SJSA1 (cell line): ENCODE results near the gene FEN1. TPM values are rescaled to one million over a fixed set of nuclear protein-coding genes. Genes with fewer than 3 reads are reported as not detected.

Source experiments
- DNase-seq, 2 experiments: peaks; one replicate each; pipeline ENCODE4 v3.0.0-alpha.2; 2015 to 2020; ENCODE audit warnings: low spot score in 2 of 2, low read depth in 1 of 2
- H3K27ac ChIP-seq: fragments of 250-450 bp; sonication (Bioruptor Pico); 2 replicates; pipeline ENCODE4 v1.5.1; 2020; ENCODE audit warnings: mild to moderate bottlenecking, moderate library complexity
- H3K27me3 ChIP-seq: fragments of 250-450 bp; sonication (Bioruptor Pico); replicated peaks from 2 replicates; pipeline ENCODE4 v1.5.1; 2020; ENCODE audit warnings: mild to moderate bottlenecking, moderate library complexity
- H3K36me3 ChIP-seq: fragments of 250-450 bp; sonication (Bioruptor Pico); 2 replicates; pipeline ENCODE4 v1.5.1; 2020; ENCODE audit warnings: mild to moderate bottlenecking
- H3K4me1 ChIP-seq: fragments of 250-450 bp; sonication (Bioruptor Pico); replicated peaks from 2 replicates; pipeline ENCODE4 v1.6.1; 2021; ENCODE audit warnings: mild to moderate bottlenecking
- H3K4me3 ChIP-seq: fragments of 250-450 bp; sonication (Bioruptor Pico); 2 replicates; pipeline ENCODE4 v1.5.1; 2020; ENCODE audit warnings: mild to moderate bottlenecking
- H3K9me3 ChIP-seq: fragments of 250-450 bp; sonication (Bioruptor Pico); replicated peaks from 2 replicates; pipeline ENCODE4 v1.5.1; 2020; ENCODE audit warnings: mild to moderate bottlenecking
- total RNA-seq: library from RNA; depleted of rRNA; stranded (reverse); fragments of >200 nt; shearing (Covaris generic); gene quantifications from 2 replicates; pipeline ENCODE4 v1.2.3, GENCODE V29; 2014

The FEN1 gene
- total RNA-seq, 1 experiment from 2014 or later = 185 TPM

GRCh38 chr11:61763930-61764605, 28.6 kb upstream of the FEN1 start:
- Histone ChIP-seq H3K27me3 (no peaks in the 10 kb centered on the region), H3K9me3 (no peaks in the 10 kb centered on the region), H3K4me1 (peaks cover 19% of the 10 kb centered on the region), H3K27ac (no peak overlapping the region), H3K36me3 (no peaks in the 10 kb centered on the region), H3K4me3 (no peak overlapping the region)
- no peak for DNase-seq

GRCh38 chr11:61764606-61765260, 28.0 kb upstream of the FEN1 start:
- Histone ChIP-seq H3K4me3 (no peak overlapping the region), H3K27ac (no peak overlapping the region), H3K36me3 (no peaks in the 10 kb centered on the region), H3K9me3 (no peaks in the 10 kb centered on the region), H3K27me3 (no peaks in the 10 kb centered on the region), H3K4me1 (peaks cover 25% of the 10 kb centered on the region)
- no peak for DNase-seq

- H3K4me3 ChIP-seq = no peak overlapping the region
- no peak overlapping the region for H3K27ac ChIP-seq
- no peaks in the 10 kb centered on the region for H3K27me3 ChIP-seq
- H3K9me3 ChIP-seq = no peaks in the 10 kb centered on the region
- H3K36me3 ChIP-seq = no peaks in the 10 kb centered on the region
- H3K4me1 ChIP-seq = peaks cover 29% of the 10 kb centered on the region
- DNase-seq = no peak
Measured at GRCh38 chr11:61765550-61766253, 27.0 kb upstream of the FEN1 start.

- Histone ChIP-seq H3K9me3 (no peaks in the 10 kb centered on the region), H3K4me1 (peaks cover 29% of the 10 kb centered on the region), H3K27me3 (no peaks in the 10 kb centered on the region), H3K4me3 (no peak overlapping the region), H3K36me3 (no peaks in the 10 kb centered on the region), H3K27ac (no peak overlapping the region)
- no peak for DNase-seq
Measured at GRCh38 chr11:61766353-61766841, 26.3 kb upstream of the FEN1 start.

- Histone ChIP-seq H3K27ac (no peak overlapping the region), H3K27me3 (no peaks in the 10 kb centered on the region), H3K4me1 (peaks cover 29% of the 10 kb centered on the region), H3K4me3 (no peak overlapping the region), H3K9me3 (no peaks in the 10 kb centered on the region), H3K36me3 (no peaks in the 10 kb centered on the region)
- DNase-seq = no peak
Measured at GRCh38 chr11:61768376-61769076, 24.2 kb upstream of the FEN1 start.

DNA sequence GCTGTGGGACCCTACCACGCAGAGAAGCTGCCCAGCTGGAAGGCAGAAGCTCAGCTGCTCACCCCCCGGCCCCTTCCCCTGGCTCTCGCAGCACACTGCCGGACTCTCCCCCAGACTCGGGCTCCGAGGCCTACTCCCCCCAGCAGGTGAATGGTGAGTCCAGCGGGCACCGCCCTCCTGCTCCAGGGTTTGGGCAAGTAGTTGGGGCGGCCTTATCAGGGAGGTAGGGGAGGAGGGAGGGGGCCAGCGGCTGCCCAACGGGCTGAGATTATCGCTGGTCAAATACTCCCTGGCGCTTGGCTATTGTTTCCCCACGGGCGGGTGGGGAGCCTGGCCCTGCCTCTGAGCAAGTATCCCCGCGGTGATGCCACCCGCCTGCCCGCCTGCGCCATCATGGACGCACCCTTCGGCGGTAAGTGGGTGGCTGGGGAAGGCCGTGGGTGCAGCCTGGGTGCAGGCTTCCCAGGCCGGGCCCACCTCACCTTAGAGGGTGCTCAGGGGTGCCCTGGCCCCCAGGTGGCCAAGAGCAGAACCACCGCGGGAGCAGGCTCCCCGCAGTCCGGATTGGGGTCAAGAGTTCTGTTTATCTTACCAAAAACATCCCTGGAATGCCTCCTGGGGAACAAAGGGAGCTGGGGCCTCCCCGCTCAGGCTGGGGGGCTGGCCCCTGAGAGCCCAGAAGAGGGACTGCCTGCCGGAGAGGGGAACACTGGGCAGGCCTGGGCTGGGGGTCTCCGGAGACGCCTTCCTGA, 23.4 kb upstream of the FEN1 start:
- peak in 1 of 2 experiments; percentile 58 for DNase-seq
- peaks cover 29% of the 10 kb centered on the region for H3K4me1 ChIP-seq
- H3K27ac ChIP-seq = peak overlapping the region; percentile 20; the same call in 1 of the 2 replicates
- H3K27me3 ChIP-seq = no peaks in the 10 kb centered on the region
- H3K9me3 ChIP-seq = no peaks in the 10 kb centered on the region
- H3K4me3 ChIP-seq = no peak overlapping the region
- H3K36me3 ChIP-seq = no peaks in the 10 kb centered on the region

DNA sequence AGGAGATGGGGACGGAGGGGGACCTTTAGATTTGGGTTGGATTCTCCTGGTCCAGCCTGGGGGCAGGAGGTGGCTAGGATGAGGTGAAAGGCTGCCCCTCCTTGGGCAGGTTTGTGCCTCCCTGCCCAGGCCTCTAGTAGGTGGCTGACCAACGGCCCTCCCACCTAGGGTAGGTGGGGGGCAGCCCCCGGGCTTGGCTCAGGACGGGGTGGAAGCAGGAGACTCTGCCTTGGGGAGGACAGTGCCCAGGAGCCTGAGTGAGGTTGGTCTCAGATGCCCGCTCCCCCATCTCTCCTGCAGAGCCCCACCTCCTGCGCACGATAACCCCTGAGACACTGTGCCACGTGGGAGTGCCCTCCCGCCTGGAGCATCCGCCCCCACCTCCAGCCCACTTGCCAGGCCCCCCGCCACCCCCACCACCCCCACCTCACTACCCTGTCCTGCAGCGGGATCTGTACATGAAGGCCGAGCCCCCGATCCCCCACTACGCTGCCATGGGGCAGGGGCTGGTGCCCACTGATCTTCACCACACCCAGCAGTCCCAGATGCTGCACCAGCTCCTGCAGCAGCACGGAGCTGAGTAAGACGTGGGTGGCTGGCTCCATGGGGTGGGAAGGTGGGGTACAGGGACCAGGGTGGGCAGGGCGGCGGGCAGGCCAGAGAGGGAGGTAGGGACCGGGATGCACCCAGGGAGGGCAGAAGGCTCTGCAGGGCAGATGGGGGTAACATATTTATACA, 22.6 kb upstream of the FEN1 start:
- no peak for DNase-seq
- H3K36me3 ChIP-seq = no peaks in the 10 kb centered on the region
- H3K27me3 ChIP-seq = no peaks in the 10 kb centered on the region
- peaks cover 29% of the 10 kb centered on the region for H3K4me1 ChIP-seq
- H3K27ac ChIP-seq = peak overlapping the region; percentile 20; the same call in 1 of the 2 replicates
- H3K9me3 ChIP-seq = no peaks in the 10 kb centered on the region
- no peak overlapping the region for H3K4me3 ChIP-seq

- Histone ChIP-seq H3K9me3 (no peaks in the 10 kb centered on the region), H3K36me3 (no peaks in the 10 kb centered on the region), H3K4me3 (no peak overlapping the region), H3K27ac (no peak overlapping the region), H3K4me1 (peaks cover 23% of the 10 kb centered on the region), H3K27me3 (no peaks in the 10 kb centered on the region)
- DNase-seq = no peak
Measured at GRCh38 chr11:61771195-61771894, 21.4 kb upstream of the FEN1 start.

DNA sequence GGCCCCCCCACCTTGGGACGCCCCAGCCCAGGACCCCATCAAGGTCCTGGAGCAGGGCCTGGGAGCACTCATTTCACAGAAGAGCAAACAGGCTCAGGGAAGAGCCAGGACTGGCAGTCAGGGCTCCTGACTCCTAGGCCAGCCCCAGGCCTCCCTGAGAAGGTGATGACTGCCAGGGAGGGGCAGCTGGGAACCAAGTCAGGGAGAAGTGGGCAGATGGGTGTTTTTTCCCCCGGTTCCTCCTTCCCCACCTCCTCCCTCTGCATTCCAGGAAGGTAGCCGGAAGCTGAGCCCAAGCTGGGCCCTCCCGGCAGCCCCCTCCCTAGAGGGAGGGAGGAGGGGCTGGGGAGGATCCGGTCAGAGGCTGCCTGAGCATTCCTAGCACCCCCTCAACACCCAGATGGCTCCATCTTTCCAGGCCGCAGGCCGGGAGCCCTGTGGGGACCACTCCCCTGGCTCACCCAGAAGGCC, 20.7 kb upstream of the FEN1 start:
- no peak for DNase-seq
- Histone ChIP-seq H3K9me3 (no peaks in the 10 kb centered on the region), H3K27me3 (no peaks in the 10 kb centered on the region), H3K4me3 (no peak overlapping the region), H3K27ac (no peak overlapping the region), H3K36me3 (no peaks in the 10 kb centered on the region), H3K4me1 (peaks cover 18% of the 10 kb centered on the region)

DNA sequence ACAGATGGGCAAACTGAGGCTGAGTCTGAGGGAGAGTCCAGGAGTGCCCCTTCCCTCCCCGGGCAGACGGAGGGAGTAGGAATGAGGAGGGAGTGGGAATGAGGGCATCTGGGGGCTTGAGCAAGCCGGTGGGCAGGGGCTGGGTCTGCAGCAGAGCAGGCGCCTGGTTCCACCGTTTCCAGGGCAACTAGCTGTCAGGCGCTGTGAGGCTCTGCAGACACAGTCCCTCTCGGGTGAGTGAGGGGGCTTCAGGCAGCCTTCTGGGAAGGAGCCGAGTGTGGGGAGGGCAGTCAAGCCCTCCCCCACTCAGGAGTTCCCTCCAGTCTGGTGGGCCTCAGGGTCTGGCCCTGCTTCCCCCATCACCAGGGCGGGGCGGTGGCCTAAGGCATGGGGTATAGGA, 19.4 kb upstream of the FEN1 start:
- Histone ChIP-seq H3K27me3 (no peaks in the 10 kb centered on the region), H3K36me3 (no peaks in the 10 kb centered on the region; the same call in 1 of the 2 replicates), H3K4me3 (no peak overlapping the region), H3K9me3 (no peaks in the 10 kb centered on the region), H3K27ac (no peak overlapping the region), H3K4me1 (peaks cover 17% of the 10 kb centered on the region)
- no peak for DNase-seq

DNA sequence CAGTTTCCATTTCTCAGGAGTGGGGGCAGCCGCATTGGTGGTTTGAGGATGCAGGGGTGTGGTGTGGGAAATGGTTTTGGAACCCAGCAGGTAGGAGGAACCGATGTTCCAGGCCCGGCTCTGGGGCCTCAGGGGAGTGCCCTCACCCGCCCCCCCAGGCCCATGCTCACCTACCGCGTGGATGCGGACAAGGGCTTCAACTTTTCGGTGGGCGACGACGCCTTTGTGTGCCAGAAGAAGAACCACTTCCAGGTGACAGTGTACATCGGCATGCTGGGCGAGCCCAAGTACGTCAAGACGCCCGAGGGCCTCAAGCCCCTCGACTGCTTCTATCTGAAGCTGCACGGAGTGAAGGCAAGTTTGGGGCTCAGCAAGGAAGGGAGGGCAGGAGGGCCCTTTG, 18.9 kb upstream of the FEN1 start:
- Histone ChIP-seq H3K9me3 (no peaks in the 10 kb centered on the region), H3K4me3 (no peak overlapping the region), H3K27ac (no peak overlapping the region), H3K27me3 (no peaks in the 10 kb centered on the region), H3K36me3 (no peaks in the 10 kb centered on the region; the same call in 1 of the 2 replicates), H3K4me1 (peaks cover 13% of the 10 kb centered on the region)
- DNase-seq = no peak

DNA sequence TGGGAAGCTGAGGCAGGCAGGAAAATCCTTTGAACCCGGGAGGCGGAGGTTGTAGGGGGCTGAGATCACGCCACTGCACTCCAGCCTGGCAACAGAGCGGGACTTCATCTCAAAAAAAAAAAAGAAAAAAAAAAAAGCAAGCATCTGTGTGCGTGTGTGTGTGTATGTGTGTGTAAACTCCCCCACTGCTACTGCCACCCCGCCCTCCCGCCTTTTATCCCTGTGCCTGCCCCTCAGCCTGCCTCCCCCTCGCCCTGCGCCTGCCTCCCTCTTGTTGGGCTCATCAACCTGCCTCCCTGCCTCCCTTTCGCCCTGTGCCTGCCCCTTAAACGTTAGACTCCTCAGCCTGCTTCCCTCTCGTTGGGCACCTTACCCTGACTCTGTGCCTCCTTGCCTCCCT, 18.3 kb upstream of the FEN1 start:
- H3K9me3 ChIP-seq = no peaks in the 10 kb centered on the region
- no peak overlapping the region for H3K27ac ChIP-seq
- H3K27me3 ChIP-seq = no peaks in the 10 kb centered on the region
- peaks cover 7% of the 10 kb centered on the region for H3K4me1 ChIP-seq
- no peak for DNase-seq
- H3K36me3 ChIP-seq = no peaks in the 10 kb centered on the region; the same call in 1 of the 2 replicates
- H3K4me3 ChIP-seq = no peak overlapping the region
